ENCODE results near the gene SCAPER. TPM values are rescaled to one million over a fixed set of nuclear protein-coding genes. Genes with fewer than 3 reads are reported as not detected.

The SCAPER gene
- total RNA-seq, 1 donor from 2014 or later = 22.8 TPM

GRCh38 chr15:76793162-76793561 is 112.0 kb downstream of the SCAPER start:
- Mint-ChIP-seq H3K27ac (no peak overlapping the region), H3K27me3 (ENCODE audit: low read depth) (no peaks in the 10 kb centered on the region), H3K36me3 (ENCODE audit: low read depth) (peaks cover 42% of the 10 kb centered on the region), H3K9me3 (peaks cover 12% of the 10 kb centered on the region), H3K4me3 (ENCODE audit: low read depth) (no peak overlapping the region), H3K4me1 (ENCODE audit: low read depth) (no peaks in the 10 kb centered on the region)
- intact Hi-C loops (cut with micrococcal nuclease) = no loop called here
- DNase-seq (ENCODE audit: low spot score) = no peak

- no peak overlapping the region for H3K27ac Mint-ChIP-seq
- peaks cover 12% of the 10 kb centered on the region for H3K9me3 Mint-ChIP-seq
- no peaks in the 10 kb centered on the region for H3K4me1 Mint-ChIP-seq (ENCODE audit: low read depth)
- H3K4me3 Mint-ChIP-seq (ENCODE audit: low read depth) = no peak overlapping the region
- no peaks in the 10 kb centered on the region for H3K27me3 Mint-ChIP-seq (ENCODE audit: low read depth)
- H3K36me3 Mint-ChIP-seq (ENCODE audit: low read depth) = peaks cover 42% of the 10 kb centered on the region
- no peak for DNase-seq (ENCODE audit: low spot score)
- intact Hi-C loops (cut with micrococcal nuclease) = no loop called here
These were observed 113.6 kb downstream of the SCAPER start for GRCh38 chr15:76791511-76791910.

GRCh38 chr15:76787273-76787672 is 117.9 kb downstream of the SCAPER start:
- Mint-ChIP-seq H3K27me3 (ENCODE audit: low read depth) (no peaks in the 10 kb centered on the region), H3K36me3 (ENCODE audit: low read depth) (peaks cover 50% of the 10 kb centered on the region), H3K4me1 (ENCODE audit: low read depth) (no peaks in the 10 kb centered on the region), H3K9me3 (peaks cover 29% of the 10 kb centered on the region), H3K4me3 (ENCODE audit: low read depth) (no peak overlapping the region), H3K27ac (no peak overlapping the region)
- intact Hi-C loops (cut with micrococcal nuclease) = no loop called here
- no peak for DNase-seq (ENCODE audit: low spot score)

GRCh38 chr15:76776969-76777368 is 128.2 kb downstream of the SCAPER start:
- peaks cover 14% of the 10 kb centered on the region for H3K9me3 Mint-ChIP-seq
- DNase-seq (ENCODE audit: low spot score) = no peak
- peaks cover 4% of the 10 kb centered on the region for H3K4me1 Mint-ChIP-seq (ENCODE audit: low read depth)
- H3K4me3 Mint-ChIP-seq (ENCODE audit: low read depth) = no peak overlapping the region
- H3K27me3 Mint-ChIP-seq (ENCODE audit: low read depth) = no peaks in the 10 kb centered on the region
- intact Hi-C loops (cut with micrococcal nuclease) = no loop called here
- no peak overlapping the region for H3K27ac Mint-ChIP-seq
- H3K36me3 Mint-ChIP-seq (ENCODE audit: low read depth) = peaks cover 25% of the 10 kb centered on the region

- no peak overlapping the region for H3K27ac Mint-ChIP-seq
- no peak overlapping the region for H3K4me3 Mint-ChIP-seq (ENCODE audit: low read depth)
- peaks cover 25% of the 10 kb centered on the region for H3K36me3 Mint-ChIP-seq (ENCODE audit: low read depth)
- H3K4me1 Mint-ChIP-seq (ENCODE audit: low read depth) = peaks cover 4% of the 10 kb centered on the region
- intact Hi-C loops (cut with micrococcal nuclease) = no loop called here
- peaks cover 14% of the 10 kb centered on the region for H3K9me3 Mint-ChIP-seq
- no peaks in the 10 kb centered on the region for H3K27me3 Mint-ChIP-seq (ENCODE audit: low read depth)
- no peak for DNase-seq (ENCODE audit: low spot score)
These were observed 128.7 kb downstream of the SCAPER start for GRCh38 chr15:76776480-76776879.

GRCh38 chr15:76773234-76773633 is 131.9 kb downstream of the SCAPER start:
- H3K27ac Mint-ChIP-seq = no peak overlapping the region

GRCh38 chr15:76772776-76773175 is 132.4 kb downstream of the SCAPER start:
- Mint-ChIP-seq H3K27me3 (ENCODE audit: low read depth) (no peaks in the 10 kb centered on the region), H3K4me1 (ENCODE audit: low read depth) (peaks cover 4% of the 10 kb centered on the region), H3K36me3 (ENCODE audit: low read depth) (peaks cover 42% of the 10 kb centered on the region), H3K9me3 (peaks cover 18% of the 10 kb centered on the region), H3K4me3 (ENCODE audit: low read depth) (no peak overlapping the region), H3K27ac (no peak overlapping the region)
- no peak for DNase-seq (ENCODE audit: low spot score)
- intact Hi-C loops (cut with micrococcal nuclease) = no loop called here

More at GRCh38 chr15:76773234-76773633, 131.9 kb downstream of the SCAPER start:
- no peak for DNase-seq (ENCODE audit: low spot score)
- Mint-ChIP-seq H3K9me3 (peaks cover 17% of the 10 kb centered on the region), H3K27me3 (ENCODE audit: low read depth) (no peaks in the 10 kb centered on the region), H3K4me1 (ENCODE audit: low read depth) (peaks cover 4% of the 10 kb centered on the region), H3K36me3 (ENCODE audit: low read depth) (peaks cover 40% of the 10 kb centered on the region), H3K4me3 (ENCODE audit: low read depth) (no peak overlapping the region)
- intact Hi-C loops (cut with micrococcal nuclease) = no loop called here

GRCh38 chr15:76764004-76764403 is 141.1 kb downstream of the SCAPER start:
- Mint-ChIP-seq H3K27ac (no peak overlapping the region), H3K9me3 (peaks cover 39% of the 10 kb centered on the region), H3K4me1 (ENCODE audit: low read depth) (no peaks in the 10 kb centered on the region), H3K4me3 (ENCODE audit: low read depth) (no peak overlapping the region), H3K27me3 (ENCODE audit: low read depth) (no peaks in the 10 kb centered on the region), H3K36me3 (ENCODE audit: low read depth) (peaks cover 61% of the 10 kb centered on the region)
- DNase-seq (ENCODE audit: low spot score) = no peak
- intact Hi-C loops (cut with micrococcal nuclease) = no loop called here

- H3K27me3 Mint-ChIP-seq (ENCODE audit: low read depth) = no peaks in the 10 kb centered on the region
- H3K27ac Mint-ChIP-seq = no peak overlapping the region
- H3K4me3 Mint-ChIP-seq (ENCODE audit: low read depth) = no peak overlapping the region
- peaks cover 63% of the 10 kb centered on the region for H3K36me3 Mint-ChIP-seq (ENCODE audit: low read depth)
- intact Hi-C loops (cut with micrococcal nuclease) = no loop called here
- peaks cover 39% of the 10 kb centered on the region for H3K9me3 Mint-ChIP-seq
- H3K4me1 Mint-ChIP-seq (ENCODE audit: low read depth) = no peaks in the 10 kb centered on the region
- DNase-seq (ENCODE audit: low spot score) = no peak
These were observed 141.6 kb downstream of the SCAPER start for GRCh38 chr15:76763554-76763953.

- DNase-seq (ENCODE audit: low spot score) = no peak
- Mint-ChIP-seq H3K4me3 (ENCODE audit: low read depth) (no peak overlapping the region), H3K9me3 (no peaks in the 10 kb centered on the region), H3K27me3 (ENCODE audit: low read depth) (no peaks in the 10 kb centered on the region), H3K36me3 (ENCODE audit: low read depth) (peaks cover 19% of the 10 kb centered on the region), H3K4me1 (ENCODE audit: low read depth) (peaks cover 3% of the 10 kb centered on the region), H3K27ac (no peak overlapping the region)
- intact Hi-C loops (cut with micrococcal nuclease) = no loop called here
These were observed 148.8 kb downstream of the SCAPER start for GRCh38 chr15:76756381-76756780.

GRCh38 chr15:76753771-76754170 is 151.4 kb downstream of the SCAPER start:
- H3K27me3 Mint-ChIP-seq (ENCODE audit: low read depth) = no peaks in the 10 kb centered on the region
- intact Hi-C loops (cut with micrococcal nuclease) = no loop called here
- DNase-seq (ENCODE audit: low spot score) = no peak
- H3K9me3 Mint-ChIP-seq = no peaks in the 10 kb centered on the region
- peaks cover 3% of the 10 kb centered on the region for H3K4me1 Mint-ChIP-seq (ENCODE audit: low read depth)
- H3K36me3 Mint-ChIP-seq (ENCODE audit: low read depth) = peaks cover 19% of the 10 kb centered on the region
- H3K4me3 Mint-ChIP-seq (ENCODE audit: low read depth) = no peak overlapping the region
- H3K27ac Mint-ChIP-seq = no peak overlapping the region

GRCh38 chr15:76753131-76753530 is 152.0 kb downstream of the SCAPER start:
- intact Hi-C loops (cut with micrococcal nuclease) = no loop called here
- Mint-ChIP-seq H3K27ac (no peak overlapping the region), H3K9me3 (no peaks in the 10 kb centered on the region), H3K4me1 (ENCODE audit: low read depth) (peaks cover 3% of the 10 kb centered on the region), H3K4me3 (ENCODE audit: low read depth) (no peak overlapping the region), H3K27me3 (ENCODE audit: low read depth) (no peaks in the 10 kb centered on the region), H3K36me3 (ENCODE audit: low read depth) (peaks cover 19% of the 10 kb centered on the region)
- no peak for DNase-seq (ENCODE audit: low spot score)

GRCh38 chr15:76752549-76752948 is 152.6 kb downstream of the SCAPER start:
- DNase-seq (ENCODE audit: low spot score) = no peak
- Mint-ChIP-seq H3K36me3 (ENCODE audit: low read depth) (peaks cover 19% of the 10 kb centered on the region), H3K27ac (no peak overlapping the region), H3K9me3 (no peaks in the 10 kb centered on the region), H3K4me1 (ENCODE audit: low read depth) (peaks cover 3% of the 10 kb centered on the region), H3K4me3 (ENCODE audit: low read depth) (no peak overlapping the region), H3K27me3 (ENCODE audit: low read depth) (no peaks in the 10 kb centered on the region)
- intact Hi-C loops (cut with micrococcal nuclease) = no loop called here

- DNase-seq (ENCODE audit: low spot score) = no peak
- no peak overlapping the region for H3K27ac Mint-ChIP-seq
- H3K9me3 Mint-ChIP-seq = no peaks in the 10 kb centered on the region
- intact Hi-C loops (cut with micrococcal nuclease) = no loop called here
- no peak overlapping the region for H3K4me3 Mint-ChIP-seq (ENCODE audit: low read depth)
- no peaks in the 10 kb centered on the region for H3K27me3 Mint-ChIP-seq (ENCODE audit: low read depth)
- peaks cover 14% of the 10 kb centered on the region for H3K36me3 Mint-ChIP-seq (ENCODE audit: low read depth)
- H3K4me1 Mint-ChIP-seq (ENCODE audit: low read depth) = no peaks in the 10 kb centered on the region
These were observed 167.6 kb downstream of the SCAPER start for GRCh38 chr15:76737573-76737972.
